HL-60 (cell line): Measurements from ENCODE around the gene CAMK2D.

Experiments used
- CTCF ChIP-seq: IDR thresholded peaks from one replicate; pipeline ENCODE4 v1.5.1; 2011; ENCODE audit warnings: low read length, control low read depth, inconsistent platforms; ENCODE audit not compliant: insufficient read depth
- POLR2AphosphoS5 ChIP-seq: IDR thresholded peaks from 2 replicates; pipeline ENCODE4 v1.6.1; 2012; ENCODE audit warnings: low read depth
- REST ChIP-seq: IDR thresholded peaks from 2 replicates; pipeline ENCODE4 v1.6.1; 2012; ENCODE audit warnings: low read depth; ENCODE audit not compliant: insufficient replicate concordance

GRCh38 chr4:113440371-113440770 lies 321.2 kb downstream of the CAMK2D start:
- no peak for TF ChIP-seq CTCF
- no peak for TF ChIP-seq POLR2AphosphoS5
- no peak for TF ChIP-seq REST
